ENCODE measurements around the gene CLDND1.

Gene CLDND1

DNA sequence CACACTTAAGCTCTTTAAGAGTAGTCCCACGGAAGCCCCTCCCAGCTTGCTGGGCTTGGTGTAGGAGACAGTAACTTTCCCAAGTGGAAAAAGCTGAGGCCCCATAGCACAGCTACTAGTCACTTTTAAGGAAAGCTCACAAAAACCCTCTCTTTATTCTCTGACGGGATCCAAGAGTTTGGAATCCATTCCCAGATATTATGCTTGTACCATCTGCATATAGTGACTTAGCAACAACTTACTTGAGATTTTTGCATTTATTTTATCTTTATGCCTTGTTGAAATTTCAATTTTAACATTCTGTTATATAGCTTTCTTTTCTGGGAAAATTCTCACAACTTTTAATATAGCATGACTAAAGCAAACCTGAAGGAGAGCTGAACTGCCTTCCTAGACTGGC is 28.5 kb upstream of the CLDND1 start:
- no peak for DNase-seq

DNA sequence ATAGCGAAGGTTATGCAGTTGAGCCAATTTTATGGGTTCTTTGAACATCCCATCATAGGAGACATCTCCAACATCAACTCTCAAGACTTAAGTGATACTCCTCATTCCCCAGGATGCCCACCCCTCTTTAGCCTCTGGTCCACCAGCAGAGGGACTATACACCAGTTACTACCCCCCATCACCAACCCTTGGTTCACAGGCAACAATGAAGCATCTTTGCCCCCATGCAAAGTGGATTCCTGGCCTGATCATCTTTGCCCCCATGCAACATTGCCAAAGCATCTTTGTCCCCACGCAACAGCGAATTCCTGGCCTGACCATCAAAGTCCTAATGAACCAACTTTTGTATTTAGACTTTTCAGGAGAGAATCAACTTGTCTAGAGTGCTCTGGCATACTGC is 28.1 kb upstream of the CLDND1 start:
- no peak for DNase-seq

DNA sequence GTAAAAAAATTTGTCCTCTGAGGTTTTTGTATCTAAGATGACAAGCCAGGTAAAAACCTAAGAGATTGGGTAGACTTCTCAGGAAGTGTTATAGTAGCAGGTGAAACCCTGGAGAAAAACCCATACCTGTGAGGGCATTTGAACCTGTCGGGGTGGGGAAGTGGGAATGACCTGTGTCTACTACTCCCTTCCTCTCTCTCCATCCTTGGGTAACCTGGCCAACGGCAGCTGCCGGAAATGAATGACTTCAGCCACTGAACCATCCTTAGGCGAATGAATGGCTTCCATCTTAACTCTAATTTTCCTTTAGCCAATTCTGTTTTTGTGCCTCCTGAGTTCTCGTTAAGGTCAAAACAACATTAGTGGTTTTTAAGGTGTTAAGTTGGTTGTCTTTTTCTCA is 25.8 kb upstream of the CLDND1 start:
- no peak for DNase-seq

DNA sequence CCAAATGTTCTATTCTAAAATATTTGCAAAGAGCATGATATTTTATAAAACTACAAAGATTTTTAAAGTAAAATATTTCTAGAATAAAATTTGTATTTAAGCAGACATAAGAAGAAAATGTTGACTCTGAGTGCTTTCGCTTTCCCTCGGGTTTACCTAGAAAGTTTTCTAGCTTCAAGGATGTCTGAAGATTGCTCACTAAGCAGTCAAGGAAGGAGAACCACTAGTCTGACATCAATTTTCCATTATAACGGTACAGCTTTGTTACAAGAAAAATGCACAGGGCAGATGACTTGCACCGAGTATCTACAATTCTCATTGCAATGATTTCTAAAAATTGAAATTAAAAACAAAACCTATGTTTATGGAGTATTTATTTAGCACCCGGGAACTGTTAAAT is 23.2 kb upstream of the CLDND1 start:
- no peak for DNase-seq

DNA sequence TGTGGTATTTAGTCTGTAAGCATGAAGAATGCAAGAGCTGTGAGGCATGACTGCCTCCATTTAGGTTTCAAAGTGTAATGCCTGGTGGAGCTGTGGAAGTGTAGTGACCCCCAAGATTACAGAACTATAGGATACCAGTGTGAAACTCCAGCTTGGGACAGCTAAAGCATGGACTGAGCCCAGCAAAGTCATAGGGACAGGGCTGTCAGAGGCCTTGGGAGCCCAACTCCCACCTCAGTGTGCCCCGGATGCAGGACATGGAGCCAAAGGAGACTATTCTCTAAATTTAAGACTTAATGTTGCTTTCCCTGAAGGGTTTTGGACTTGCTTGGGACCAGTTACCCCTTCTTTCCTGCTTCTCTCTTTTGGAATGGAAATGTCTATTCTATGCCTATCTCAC is 19.9 kb upstream of the CLDND1 start:
- DNase-seq = no peak

DNA sequence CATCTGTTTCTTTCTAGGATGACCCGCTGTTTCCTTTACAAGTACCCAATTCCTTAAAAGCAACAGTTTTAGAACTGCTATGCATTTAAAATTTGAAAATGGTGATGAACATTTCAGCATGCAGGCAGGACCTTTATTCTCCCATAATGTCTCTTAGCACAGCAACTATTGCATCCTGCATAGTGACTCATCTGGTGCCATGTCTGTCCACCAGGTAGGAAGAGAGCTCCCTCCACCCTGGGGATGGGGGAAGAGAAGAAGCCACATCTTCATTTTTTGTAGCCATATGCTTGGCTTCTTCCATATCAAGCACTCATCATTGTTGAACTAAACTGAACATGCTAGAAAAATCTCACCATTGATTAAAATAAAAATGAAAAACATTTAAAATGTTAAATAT is 19.0 kb upstream of the CLDND1 start:
- DNase-seq = no peak

DNA sequence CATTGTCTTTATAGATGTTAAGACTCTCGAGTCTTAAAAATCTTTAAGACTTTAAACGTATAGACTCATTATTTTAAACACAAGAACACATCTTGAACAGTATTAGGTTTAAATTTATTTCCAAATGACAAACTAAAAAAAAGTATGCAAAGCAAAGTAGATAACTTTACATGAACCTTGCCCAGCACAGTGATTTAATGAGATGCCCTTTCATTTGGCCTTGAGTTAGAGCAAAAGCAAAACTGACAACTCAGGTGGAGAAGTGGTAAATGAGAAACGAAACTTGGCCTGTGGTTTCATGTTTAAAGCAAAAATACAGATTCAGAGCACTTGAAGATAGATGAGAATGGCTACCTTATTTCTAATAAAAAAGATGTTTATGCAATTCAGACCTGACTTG is 17.6 kb upstream of the CLDND1 start:
- no peak for DNase-seq

DNA sequence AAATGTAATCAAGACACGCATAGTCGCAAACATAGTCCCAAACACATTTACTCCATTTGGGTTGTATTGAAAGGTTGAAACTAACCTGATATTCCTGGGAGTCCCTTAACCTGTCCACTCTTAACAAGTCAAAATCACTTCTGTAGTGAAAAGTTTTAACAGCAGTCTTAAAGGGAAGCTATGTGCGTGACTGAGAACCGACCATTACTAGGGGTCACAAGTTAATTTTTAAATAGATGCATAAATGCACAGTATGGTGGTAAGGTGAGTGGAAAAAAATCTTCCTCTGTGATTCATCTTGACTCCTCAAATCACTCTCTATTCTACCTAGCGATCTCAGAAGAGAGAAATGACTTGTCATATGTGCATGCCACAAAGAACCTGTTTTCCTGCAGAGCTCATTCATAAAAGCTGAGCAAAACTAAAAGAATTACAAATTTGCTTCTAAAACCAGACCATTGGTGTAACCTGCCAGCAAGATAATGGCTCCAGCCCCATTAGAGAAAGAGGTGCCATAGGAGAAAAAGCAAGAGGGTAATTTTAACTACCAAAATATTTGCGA is 13.8 kb upstream of the CLDND1 start:
- DNase-seq = no peak

DNA sequence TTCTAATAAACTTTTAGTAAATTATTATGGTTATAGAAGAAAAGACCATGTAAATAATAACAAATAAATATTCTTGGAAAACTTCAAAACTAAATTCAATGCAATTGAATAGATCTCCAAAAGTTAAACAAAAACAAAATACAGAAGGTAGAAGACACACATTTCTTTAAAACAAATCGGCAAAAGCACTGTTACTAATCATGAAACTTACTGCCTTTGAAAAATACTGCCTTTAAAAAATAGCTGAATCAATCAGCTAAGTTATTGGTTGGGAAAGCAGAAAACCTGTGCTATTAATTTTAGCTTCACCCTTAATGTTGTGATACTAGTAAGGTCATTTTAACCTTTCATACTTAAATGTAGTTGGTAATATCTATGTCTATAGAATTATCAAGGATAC is 12.0 kb upstream of the CLDND1 start:
- no peak for DNase-seq

DNA sequence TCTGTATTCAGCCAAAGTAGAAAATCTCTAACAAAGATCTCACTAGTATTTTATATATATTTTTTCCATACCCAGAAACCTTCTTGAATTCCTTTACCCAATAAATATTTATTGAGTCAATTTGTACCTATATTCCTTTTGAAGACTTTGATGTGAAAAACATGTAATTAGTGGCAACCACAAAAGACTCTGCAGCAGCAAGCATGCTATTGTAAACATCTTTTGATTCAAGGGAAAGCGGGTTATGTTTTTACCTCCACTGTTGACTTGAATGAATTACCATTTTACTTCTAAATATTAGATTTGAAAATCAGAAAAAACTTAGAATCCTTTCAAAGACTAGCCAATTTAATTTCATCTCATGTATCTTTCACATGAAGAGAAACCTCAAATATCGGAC is 11.5 kb upstream of the CLDND1 start:
- DNase-seq = no peak

DNA sequence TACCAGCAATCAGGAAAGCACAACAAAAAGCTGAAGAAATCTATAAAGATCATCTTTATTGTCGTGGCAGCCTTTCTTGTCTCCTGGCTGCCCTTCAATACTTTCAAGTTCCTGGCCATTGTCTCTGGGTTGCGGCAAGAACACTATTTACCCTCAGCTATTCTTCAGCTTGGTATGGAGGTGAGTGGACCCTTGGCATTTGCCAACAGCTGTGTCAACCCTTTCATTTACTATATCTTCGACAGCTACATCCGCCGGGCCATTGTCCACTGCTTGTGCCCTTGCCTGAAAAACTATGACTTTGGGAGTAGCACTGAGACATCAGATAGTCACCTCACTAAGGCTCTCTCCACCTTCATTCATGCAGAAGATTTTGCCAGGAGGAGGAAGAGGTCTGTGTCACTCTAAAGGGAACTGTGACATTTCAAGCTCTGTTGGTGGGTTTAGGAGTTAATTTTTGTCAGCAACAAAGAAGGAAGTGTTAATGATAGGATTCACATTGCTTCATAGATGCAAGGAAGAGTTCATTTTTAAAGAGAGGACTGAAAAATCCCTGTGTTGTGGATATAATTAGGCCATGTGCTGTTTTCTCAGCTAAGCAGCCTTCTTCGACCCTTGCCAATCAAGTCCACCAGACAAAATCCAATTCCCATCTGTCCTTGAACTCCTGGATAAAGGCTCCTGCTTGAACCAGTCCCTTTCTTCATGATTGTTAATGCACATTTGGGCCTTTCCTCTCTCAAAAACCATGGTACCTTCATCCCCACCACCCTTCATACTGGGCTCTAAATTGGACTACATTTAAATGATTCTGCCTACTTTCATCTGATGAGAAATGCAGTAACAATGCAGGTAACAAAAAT is 10.2 kb upstream of the CLDND1 start:
- no peak for DNase-seq

DNA sequence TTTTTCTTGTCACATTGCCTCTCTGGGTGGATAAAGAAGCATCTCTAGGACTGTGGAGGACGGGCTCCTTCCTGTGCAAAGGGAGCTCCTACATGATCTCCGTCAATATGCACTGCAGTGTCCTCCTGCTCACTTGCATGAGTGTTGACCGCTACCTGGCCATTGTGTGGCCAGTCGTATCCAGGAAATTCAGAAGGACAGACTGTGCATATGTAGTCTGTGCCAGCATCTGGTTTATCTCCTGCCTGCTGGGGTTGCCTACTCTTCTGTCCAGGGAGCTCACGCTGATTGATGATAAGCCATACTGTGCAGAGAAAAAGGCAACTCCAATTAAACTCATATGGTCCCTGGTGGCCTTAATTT is 9.6 kb upstream of the CLDND1 start:
- DNase-seq = no peak

DNA sequence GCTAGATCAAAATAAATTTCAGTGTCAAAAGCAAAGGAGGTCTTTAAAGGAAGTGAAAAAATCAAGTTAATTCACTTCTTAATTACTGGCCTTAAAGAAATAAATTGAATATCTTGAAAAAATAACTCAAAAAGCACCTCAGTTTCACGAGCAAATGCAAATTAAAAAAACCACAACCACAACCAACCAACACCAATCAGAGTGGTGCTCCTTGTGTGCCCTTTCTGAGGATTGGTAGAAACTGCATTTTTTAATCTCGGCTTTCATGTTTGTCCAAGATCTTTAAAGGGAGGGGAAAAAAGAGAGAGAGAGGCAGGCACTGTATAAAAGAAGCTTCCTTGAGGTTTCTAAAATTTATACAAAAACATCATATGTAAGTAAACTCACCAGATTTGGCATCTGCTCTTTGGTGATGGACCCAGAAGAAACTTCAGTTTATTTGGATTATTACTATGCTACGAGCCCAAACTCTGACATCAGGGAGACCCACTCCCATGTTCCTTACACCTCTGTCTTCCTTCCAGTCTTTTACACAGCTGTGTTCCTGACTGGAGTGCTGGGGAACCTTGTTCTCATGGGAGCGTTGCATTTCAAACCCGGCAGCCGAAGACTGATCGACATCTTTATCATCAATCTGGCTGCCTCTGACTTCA is 9.0 kb upstream of the CLDND1 start, which contains the start of gene GPR15:
Gene GPR15, plus strand, starts transcription at position 357 of the 653 bp plus-strand sequence. Its CDS starts 56 bp downstream, at position 413.
- no peak for DNase-seq

DNA sequence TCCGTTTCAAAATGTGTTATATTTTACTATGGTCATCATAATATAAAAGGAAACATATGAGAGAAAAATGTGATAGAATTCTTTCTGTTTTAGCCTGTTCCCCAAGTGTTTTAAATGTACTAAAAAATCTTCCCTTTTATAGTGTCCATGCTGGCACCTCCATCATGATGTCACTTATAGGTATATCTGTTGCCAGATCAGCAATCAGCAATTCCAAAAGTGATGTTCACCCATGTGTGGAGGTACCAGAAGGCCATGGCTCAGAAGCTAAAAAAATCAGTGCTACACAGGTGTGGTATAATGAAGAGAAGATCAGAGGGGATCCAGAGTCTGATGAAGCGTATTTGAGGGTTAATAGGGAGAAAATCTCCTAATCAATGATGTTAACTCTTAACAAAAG is 8.0 kb upstream of the CLDND1 start:
- DNase-seq = no peak

DNA sequence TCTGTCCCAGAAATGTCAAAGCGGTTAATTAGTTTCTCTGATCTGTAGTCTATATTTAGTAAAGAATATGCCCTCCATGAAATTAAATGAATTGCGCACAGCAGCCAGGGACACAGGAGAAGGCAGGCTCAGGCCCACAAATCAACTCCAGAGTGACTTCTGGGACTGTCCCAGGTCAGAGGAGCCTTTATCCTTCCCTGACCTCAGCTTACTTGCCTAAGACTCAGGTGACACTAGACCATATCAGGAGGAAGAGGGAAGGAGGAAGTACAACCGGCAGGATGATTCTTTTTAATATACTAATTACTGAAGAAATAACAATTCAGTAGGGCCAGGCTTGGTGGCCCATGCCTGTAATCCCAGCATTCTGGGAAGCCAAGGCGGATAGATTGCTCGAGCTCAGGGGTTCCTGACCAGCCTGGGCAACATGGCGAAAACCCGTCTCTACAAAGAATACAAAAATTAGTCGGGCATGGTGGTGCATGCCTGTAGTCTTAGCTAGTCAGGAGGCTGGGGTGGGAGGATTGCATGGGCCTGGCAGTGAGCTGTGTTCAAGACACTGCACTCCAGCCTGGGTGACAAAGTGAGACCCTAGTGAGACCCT is 7.3 kb upstream of the CLDND1 start:
- no peak for DNase-seq

DNA sequence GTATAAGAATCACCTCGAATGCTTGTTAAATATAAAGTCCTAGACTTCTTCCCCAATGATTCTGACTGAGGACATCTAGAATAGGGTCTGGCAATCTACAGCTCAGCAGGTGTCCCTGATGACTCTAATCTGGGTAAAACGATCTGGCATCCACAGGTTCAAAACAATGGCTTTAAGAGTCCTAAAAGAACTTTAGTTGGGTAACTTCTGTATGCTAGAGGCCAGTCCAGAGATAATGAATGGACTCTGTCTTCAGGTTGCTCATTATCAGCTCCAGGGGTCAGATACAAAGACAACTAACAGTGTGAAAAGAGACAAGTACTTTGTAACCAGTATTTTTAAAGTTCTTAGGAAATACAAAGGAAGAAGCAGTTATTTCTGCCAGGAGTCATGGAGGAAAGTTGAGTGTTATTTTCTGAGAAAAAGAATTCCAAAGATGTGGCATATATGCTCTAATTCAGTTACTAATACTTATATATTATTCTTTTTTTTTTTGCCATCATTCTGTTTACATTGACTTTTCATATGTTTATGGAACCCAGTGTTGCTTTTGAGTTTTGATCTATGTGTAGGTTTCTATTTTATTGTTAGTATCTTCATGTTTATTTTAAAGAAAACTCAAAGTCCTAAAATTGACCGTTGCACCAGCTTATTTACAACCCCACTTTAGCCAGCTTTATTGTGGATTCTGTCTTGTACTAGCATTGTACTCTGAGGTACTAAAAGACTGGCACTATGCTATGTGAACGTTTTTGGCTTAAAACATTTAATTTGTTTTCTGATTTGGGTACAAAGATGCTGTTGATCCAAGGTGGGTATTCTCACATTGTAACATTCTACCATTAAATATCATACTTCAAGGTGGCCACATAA is 6.0 kb upstream of the CLDND1 start:
- DNase-seq = no peak

DNA sequence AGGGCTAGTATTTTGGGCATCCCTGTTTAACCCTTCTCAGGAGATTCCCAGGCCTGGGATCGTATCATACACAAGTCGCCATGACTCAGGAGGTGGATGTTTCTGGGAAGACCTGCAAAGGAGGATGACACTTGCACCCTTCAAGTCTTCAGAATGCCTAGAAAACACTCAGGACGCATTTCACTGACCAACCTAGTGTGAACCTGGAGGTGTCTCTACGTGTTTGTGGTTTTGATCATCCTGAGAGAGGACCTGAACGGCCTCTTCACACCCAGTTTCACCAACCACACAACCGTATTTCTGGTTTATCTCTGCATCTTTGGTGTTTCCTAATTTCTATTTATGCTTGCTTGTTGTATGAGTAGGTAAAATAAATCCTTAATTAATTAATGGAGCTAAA is 2.8 kb upstream of the CLDND1 start:
- no peak for DNase-seq

DNA sequence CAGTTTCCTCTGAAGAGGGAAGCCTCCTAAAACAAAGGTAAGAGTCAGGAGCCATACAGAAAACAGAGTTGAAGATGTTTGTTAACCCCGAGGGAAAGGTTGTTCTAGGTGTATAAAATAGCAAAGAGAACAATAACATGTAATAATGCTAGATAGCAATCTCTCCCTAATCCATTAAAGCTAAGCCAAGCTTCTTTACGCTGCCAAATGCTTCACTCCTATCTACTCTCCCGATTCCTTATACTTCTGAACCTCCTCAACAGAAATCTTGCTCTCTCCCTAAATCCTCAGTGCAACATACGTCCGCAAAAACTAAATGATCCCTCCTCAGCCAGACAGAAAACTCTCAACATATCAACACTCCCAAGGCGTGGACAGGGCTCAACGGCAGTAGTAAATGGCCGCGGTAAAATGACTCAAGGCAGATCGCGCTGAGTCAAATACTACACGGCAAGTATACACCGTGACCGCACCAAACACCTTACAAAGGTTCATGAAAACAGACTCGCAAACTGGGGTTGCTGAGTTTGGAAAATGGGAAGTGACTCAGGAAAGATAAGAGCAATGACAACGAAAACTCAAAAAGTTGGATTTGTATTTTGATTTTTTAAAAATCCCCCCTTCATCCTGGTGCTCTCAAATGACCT is 682 bp downstream of the CLDND1 start:
- peak; percentile 53 for DNase-seq

DNA sequence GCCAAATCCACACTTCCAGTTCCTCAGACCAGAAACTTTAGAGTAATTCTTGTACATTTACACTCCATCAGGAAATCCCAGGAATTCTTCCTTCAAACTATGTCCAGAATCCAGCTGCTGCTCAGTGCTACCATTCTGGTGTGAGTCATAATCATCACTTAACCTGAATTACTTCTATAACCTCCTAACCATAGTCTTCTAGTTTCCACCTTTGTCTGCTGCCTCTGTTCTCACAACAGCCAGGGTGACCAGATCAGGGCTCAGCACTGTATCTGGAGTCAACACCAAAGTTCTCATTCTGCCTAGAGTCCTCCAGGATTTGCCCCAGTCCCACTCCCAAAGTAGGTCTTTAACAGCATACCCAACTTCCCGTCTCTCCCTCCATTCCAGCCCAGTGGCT is 3.4 kb downstream of the CLDND1 start:
- DNase-seq = peak; percentile 39

DNA sequence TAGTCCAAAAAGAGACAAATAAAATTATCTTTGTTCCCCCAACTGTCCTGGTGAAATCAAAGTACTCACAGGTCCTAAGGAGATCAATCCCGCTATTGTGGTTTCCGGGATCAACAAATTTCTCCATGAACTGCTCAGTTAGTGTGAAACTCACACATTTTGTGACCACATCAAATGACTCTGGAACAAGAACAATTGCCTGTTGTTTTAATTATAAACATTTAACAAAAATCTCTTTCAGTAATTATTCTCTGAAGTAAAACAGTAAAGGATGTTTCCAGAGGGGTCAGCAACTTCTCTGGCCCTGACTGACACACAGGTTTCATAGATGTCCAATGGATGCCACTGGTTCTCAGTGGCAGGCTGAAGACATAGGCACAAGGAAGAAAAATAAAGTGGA is 3.9 kb downstream of the CLDND1 start:
- no peak for DNase-seq

DNA sequence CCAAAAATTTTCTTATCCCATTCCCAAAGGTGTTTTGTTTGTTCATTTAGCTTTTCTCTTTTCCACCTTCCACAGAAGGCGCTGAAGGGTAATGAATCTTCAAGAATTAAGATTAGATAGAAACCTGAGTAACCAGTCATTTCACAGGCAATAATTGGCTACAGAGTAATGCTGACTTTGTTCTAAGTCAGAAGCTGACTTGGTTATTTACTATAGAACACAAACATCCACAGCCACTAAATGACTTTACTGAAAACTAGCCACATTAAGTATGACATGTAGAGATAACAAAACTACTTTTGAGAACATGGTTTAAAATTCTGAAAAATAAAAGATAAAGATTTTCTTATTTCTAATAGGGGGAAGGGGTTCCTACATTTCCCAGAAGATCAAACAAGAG is 7.8 kb downstream of the CLDND1 start:
- no peak for DNase-seq

DNA sequence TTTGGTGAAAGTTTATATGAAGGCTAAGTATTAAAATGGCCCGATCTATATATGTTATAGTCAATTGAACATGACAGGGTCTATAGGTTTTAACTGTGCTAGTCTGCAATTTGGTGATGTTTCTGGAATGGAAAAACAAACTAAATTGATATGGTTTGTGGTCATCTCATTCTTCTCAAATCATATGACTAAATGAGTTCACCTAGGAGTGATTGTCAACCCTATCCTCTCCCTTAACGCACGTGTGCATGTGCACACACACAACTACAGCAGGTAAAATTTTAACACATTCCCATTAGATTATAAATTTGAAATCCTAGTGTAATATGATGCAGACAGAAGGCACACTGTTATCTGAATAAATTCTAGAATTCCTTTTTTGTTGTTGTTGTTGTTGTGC is 9.0 kb downstream of the CLDND1 start:
- DNase-seq = no peak
